Endometrium (tissue), 2 donors: ENCODE data around the gene CLTA.
"Not testable (repeated sequence)": the region's sequence is repeated elsewhere in the genome, so short reads cannot be mapped to it uniquely, and the experiment has no call there.

ENCODE experiments used
- FAIRE-seq: peaks from 2 replicates; lab custom pipeline; 2012; peaks lifted over from hg19 to GRCh38; lab: Jason Lieb, UNC
- donor health status: control.
- donor health status: control.

CLTA gene

DNA sequence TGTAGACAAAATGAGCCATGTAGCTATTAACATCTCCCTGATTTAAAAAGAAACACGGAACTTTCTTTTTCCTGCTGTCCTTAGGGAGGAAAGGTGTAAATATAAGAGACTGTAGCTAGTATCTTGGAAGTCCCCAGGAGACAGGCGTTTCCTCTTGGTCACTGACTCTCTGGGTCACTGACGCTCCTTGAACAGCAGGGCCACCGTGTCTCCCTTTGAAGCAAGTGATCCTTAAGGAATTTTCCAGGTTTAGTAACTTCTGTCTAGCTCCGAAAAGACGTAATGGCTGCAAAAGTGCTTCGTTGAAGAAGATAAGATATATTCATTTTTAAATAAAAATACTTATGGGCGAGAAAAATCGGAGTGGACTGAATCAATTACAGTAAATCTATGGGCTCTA is 745 bp upstream of the CLTA start:
- FAIRE-seq: no peak

DNA sequence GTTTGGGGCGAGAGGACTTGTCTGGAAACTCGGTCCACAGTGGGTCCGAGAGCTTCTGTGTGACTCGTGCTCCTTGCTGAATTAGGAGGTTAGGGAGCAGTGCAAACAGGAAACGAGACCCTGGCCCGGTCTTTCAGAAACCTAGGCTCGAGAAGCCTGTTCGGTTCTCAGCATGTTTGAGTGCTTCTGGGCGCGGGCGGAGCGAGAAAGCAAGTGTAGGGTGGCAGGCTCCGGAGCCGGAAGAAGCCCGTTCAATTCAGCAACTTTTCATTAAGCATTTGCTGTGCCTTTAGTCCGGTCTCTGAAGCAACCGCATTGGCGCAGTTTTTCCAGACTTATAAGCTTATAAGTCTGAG is 547 bp downstream of the CLTA start:
- FAIRE-seq: no peak

DNA sequence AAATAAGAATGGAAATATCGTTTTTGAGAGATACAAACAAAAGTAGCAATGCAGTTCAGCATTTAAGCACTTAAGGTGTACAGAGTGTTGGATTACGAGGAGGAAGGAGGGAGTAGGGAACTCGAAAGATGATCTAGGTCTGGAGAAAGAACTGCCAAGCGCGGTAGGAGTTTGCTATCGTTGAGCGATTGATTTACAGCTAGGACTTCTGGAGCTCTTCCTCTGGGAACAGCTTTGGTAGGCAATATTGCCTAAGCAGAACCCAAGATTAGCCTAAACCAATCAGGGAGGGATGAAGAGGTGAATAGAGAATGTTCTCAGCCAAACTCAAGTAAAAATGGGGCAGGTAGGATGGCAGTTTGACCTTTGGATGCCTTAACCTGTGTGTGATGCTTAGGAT is 965 bp downstream of the CLTA start:
- FAIRE-seq: no peak

DNA sequence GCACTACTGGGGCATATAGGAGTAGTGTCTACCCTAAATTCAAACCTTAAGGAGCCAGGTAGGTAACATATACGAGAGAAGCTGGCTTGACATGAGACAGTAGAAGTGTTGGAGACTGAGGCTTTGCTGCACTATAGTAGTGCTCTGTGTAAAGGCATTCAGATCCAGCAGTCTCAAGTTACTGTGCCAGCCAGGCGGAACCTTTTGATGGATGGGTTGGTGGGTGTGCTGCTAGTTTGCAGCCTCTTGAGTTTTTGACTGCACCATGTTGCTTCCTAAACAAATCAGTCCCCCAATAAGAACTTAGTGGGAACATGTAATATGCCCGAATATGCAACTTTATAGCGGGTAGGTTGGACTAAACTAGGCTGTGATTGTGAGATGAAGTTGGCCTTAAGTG is 1.5 kb downstream of the CLTA start:
- no peak for FAIRE-seq

DNA sequence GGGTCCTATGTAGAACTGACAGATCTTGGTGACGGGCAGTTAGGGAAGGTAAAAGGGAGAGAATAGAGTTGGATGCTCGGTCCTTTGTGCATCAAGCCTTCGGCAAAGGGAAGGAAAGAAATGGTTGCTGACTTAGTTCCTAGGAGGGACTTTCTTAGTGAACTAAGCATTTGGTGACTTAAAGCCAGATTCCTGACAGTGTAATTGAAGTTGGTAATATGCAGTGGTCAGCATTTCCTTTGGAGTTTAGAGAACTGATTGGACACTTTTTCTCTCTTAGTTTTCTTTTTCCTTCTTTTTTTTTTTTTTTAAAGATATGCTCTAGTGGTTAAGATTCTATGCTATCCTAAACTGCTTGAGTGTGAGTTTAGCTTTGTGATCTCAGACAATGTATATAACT is 2.3 kb downstream of the CLTA start:
- FAIRE-seq: no peak

DNA sequence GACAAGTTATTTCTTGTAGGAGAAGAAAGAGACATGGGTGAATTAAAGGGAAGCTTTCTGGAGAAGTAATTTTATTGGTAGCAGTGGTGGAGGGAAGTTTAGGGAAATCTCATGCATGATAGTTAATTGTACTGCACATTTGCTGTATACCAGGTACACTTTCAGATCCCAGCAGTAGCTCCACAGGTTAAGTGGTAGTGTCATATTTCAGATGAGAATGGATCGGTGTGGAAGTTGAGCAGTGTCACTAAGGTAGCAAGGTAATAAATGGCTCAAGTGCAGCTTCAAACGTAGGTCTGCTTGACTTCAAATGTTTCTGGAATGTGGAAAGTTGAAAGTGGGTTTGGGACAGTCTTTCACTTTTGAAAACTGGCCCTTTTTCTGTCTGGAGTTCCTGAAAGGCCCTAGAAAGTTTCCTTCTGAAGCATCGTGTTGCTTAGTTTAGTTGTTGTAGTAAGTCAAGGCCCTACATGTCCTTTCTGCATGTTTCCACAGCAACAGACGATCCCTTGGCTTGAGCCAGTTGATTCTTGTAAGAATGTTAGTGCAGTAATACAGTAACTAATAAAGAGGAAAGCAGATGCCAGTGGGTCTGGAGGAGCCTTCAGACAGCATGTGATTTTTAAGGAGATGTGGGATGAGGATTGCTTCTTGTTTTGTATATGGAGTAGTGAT is 3.7 kb downstream of the CLTA start:
- no peak for FAIRE-seq

DNA sequence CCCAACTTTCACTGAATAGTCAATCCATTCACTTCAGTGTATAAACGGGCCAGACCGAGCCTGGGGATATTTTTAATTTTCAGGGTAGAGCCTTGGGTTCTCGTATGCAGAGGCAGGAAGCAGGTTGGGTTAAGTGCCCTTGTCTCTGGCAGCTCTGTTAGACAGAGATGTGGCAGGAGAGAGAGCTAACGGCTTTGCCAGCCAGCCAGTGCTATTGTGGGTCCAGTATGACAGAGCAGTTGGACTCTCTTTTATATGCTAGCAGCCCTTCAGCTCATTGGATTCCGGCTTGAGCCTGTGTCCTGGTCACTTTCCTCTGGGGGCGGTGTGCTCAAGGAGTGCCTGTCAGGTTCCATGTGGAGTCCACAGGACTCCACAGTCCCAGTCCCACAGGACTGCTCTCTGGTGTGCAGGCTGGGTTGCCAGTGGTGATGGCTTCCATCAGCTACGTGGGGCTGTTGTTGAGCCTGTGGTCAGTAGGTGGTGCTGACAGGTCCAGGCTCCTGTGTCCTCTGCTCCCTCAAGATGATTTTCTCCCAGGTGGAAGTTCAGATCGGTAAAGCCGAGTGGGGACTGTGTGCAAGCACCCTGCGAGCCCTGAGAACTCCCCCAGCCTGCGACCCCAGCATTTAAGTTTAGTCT is 14.3 kb downstream of the CLTA start:
- no peak for FAIRE-seq

DNA sequence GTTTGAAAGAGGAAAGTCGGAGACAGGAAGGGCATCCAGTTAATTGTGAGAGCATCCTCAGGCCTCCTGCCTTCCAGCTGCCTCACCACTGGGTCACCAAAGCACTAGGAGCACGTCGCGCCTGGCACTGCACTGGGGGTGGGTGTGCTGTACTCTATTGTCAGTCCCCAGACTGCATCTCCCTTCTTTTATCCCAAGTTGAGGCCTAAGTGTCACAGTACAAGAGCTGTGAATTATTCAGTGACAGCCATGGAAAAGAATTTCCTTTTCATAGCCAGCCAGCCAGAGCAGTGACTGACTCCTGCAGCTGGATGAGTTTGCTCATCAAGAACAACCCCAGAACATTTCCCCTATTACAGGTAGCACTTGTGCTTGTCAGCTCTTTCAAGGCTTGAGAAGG is 16.3 kb downstream of the CLTA start:
- FAIRE-seq: no peak

DNA sequence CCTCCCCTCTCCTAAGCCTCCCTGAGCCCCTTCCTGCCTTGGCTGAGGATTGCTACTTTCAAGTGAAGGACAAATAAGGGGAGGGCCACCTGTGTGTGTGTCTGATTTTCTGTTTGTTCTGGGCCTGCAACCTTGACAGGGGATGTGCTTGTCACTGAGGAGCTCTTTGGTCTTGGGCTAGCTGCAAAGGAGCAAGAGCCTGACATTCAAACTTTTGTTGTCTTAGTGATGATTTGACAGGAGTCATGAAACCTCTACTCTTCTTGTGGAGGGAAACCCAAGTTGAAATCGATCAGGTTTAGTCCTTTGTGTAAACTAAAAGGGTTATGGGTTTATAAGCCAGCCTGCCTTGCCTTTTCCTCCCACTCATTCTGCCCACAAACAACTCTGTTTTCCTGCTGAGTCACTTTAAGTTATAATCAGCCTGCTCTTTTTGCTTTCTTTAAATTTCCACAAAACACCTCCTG is 16.9 kb downstream of the CLTA start:
- no peak for FAIRE-seq

DNA sequence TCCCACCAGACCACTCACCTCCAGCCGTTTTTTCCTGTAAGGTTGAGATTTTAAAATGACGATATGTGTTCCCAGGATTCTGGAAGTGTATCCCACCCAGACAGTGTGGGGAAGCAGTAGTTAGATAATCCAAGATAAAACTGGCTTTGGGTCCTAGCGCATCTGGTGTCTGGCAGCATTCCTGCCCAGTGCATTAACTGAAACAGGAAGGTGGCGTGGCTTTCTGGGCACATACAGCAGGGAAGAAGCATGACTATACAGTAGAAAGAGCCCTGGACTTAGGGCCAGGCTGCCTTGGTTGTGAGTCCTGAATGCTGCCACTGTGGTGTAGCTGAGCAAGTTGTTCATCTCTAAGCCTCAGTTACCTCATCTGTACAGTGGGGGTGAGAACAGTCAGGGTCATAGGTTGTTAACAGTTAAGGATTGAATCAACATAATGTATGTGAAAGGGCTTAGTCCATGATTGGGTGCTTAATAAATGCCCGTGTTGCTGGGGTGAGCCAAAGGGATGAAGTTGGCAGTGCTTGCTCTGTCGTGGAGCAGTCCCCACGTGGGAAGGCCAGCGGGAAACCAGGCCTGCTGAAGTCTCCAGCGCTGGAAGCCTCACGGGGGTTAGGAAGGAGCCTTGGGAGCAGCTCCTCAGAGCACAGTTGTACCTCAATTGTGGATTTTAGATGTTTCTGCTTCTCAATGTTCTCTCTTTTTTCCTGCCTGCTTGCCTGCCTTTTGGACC is 18.0 kb downstream of the CLTA start:
- FAIRE-seq: no peak

DNA sequence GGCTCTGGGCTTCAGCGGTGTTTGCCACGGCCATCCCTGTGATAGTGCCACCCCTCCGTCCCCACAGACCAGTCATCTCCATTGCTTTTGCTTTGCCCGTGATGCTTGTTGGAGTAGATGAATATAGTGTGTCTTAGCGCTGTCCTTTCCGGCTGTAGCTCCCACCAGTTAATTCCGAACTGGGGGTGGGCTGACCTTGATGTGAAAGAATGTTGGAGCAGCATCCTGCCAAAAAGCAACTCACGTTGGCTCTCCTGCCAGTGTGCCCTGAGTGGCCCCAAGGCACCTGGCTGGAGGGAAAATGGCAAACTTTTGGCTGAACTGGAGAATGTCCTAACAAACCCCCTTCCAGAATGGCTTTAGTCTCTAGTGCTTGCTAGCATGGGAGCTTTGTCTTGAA is 20.0 kb downstream of the CLTA start:
- no peak for FAIRE-seq

DNA sequence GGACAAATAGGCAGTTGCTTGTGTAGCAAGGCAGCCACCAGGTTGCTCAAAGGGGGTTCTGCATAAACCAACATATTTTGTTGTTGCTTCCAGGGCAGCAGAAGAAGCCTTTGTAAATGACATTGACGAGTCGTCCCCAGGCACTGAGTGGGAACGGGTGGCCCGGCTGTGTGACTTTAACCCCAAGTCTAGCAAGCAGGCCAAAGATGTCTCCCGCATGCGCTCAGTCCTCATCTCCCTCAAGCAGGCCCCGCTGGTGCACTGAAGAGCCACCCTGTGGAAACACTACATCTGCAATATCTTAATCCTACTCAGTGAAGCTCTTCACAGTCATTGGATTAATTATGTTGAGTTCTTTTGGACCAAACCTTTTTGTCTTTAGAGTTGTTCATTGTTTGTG is 20.8 kb downstream of the CLTA start:
- FAIRE-seq: no peak

DNA sequence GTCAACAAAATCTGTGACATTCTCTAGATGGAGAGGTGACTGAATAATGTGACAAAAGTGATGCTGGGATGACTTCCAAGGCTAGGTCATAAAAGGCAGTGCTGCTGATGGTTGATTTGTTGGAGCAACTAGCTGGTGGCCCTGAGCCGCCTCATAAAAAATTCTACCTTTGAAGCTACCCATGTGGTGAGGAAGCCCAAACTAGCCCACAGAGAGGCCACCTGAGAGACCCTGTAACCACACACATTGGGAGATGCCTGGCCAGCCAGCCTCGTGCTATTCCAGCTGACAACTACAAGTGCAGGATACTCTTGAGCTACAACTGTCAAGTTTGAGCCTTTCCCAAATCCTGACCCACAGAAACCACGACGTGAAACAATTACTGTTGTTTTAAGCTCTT is 22.7 kb downstream of the CLTA start:
- FAIRE-seq: no peak

DNA sequence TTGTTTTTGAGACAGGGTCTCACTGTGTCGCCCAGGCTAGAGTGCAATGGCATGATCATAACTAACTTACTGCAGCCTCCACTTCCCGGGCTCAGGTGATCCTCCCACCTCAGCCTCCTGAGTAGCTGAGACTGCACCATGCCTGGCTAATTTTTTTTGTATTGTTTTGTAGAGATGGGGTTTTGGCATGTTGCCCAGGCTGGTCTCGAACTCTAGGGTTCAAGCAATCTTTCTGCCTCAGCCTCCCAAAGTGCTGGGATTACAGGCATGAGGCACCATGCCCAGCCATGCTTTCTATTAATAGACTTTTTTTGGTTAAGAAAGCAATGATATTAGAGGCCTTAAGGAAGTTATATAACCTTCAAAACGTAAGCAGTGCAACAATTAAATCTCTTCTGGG is 23.3 kb downstream of the CLTA start:
- no peak for FAIRE-seq

DNA sequence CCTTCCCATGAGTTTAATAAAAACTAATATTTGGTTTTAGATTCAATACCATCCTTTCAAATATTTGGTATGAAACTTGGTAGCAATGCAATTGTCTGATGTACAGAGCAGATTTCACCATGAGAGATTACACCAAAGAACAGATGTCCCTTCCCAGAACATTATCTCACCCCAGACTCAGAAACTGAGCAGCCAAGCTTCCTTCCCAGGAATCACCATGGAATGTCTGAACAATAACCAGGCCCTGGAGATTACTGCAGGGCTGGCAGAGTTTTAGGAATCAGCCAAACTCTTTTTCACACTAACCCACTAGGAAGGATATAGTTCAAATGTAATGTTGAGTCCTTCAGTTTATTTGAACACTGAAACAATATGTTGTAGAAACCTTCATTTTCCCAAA is 23.9 kb downstream of the CLTA start:
- FAIRE-seq: no peak

DNA sequence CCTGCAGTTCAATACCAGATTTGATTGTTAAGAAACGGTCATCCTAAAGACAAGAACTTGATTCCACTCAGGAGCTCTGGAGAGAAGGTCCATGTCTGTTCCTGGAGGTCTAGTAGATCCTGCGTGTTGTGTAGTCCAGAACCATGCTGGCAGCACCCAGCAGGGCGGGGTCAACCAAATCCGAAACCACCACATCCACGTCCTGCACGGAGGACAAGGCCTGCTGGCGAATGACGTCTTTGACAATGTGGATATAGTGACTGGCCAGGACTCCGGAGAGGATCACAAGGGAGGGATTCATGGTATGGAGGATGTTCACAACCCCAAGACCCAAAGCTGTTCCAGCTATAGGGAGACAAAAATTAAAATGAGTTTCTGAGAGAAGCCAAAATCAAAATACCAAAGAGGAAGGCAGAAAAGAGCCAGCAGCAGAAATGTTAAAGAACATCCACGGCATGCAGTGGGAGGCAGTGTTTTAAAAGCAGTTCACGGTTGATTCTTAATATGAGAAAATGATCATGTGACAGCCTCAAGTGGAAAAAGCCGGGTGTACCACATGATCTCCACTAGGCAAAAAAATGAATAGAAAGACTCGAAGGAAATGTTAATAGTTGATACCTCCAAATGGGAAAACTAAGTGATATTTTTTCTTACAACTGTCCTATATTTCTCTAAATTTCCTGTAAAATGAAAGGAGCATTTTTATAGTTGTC is 26.7 kb downstream of the CLTA start:
- no peak for FAIRE-seq

DNA sequence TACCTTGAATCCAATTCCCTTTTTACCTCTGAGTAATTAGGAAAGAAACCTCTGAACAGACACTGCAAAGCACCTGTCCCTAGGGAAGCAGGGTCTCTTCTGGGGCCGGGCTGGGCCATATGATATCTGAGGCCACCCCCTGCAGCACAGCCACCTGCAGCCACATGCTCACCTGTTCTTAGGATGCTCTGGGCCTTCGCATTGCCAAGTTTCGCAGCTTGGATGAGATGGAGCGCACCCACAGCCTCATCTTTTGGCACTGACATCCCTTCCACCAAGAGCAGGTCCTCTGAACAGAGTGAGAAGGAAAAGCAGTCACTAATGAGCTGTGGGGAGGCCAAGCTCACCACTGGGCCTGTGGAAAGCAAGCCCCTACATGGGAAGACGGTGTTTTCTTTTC is 27.3 kb downstream of the CLTA start:
- FAIRE-seq: no peak

DNA sequence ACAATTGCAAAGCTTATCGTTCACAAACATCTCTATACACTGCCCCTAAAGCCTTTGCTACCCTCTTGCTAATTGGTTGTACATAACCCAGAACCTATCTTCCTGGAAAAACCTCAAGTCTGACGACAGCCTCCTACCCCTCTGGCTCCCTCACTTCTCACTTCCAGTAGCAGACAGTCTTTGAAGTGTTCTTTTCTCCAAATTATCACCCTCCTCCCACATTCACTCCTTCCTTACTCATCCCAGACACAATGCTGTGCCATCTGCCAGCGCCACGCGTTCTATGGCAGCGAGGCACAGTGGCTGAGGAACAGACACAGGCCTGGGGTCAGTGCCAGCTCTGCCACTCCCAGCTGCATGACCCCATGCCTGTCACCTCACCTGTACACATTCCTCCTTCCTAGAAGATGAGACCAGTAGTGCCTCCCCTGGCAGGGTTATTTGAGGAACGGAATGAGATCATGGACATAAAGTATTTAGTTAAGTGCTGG is 27.7 kb downstream of the CLTA start:
- FAIRE-seq: no peak

DNA sequence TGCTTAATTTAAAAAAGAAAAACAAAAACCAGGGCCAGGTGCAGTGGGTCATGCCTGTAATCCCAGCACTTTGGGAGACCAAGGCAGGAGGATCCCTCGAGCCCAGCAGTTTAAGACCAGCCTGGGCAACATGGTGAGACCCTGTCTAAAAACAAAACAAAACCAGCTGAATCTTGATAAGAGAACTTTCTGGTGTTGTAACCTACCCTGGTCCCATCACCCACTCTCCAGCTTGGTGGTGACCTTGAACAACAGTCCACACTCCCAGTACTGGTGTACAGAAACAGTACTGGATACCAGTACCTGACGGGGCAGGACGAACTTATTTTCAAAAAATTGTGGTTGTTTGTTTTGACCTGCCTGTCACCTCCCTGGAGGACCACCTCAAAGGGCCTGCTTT is 30.9 kb downstream of the CLTA start:
- FAIRE-seq: no peak

DNA sequence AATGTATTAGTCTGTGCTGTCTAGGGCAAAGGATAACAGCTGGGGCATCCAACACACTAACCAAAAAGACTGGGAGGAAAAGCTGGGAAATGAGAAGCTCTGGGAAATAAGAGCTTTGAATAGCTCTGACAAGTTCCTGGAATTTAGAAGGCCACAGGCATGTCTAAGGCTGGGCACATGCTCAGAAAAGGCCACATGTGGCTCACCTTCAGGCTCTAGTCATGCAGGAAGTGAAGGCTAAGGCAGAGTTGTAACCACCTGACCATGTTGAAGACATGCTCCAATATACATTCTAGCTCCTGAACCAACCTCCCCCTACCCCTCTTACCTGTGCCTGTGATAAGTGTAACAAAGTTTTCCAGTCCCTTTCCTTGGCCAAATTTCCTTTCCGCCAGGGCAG is 31.7 kb downstream of the CLTA start:
- no peak for FAIRE-seq

DNA sequence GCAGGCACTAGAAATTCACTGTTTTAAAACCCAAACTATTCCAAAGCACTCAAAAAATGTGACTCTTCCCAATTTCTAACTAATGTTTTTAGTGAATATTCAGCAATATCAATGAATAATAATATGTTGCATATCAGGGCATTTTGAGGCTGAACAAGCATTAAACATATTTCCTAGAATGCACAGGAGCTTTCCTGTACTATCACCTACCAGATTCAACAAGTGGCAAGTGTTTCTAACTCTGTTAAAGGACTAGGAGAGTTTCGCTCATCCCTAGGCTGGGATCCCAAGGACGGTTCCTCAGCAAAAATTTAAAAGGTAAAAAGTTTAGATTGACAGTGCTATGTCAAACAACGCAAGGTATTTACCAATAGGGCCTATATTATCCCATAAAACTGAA is 46.5 kb downstream of the CLTA start:
- no peak for FAIRE-seq

DNA sequence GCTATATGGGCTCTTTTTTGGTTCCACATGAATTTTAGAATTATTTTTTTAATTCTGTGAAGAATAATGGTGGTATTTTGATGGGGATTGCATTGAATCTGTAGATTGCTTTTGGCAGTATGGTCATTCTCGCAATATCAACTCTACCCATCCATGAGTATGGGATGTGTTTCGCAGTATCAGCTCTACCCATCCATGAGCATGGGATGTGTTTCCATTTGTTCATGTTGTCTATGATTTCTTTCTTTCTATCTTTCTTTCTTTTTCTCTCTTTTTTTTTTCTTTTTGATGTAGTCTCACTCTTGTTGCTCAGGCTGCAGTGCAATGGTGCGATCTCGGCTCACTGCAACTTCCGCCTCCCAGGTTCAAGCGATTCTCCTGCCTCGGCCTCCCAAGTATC is 48.5 kb downstream of the CLTA start:
- not testable (repeated sequence) for FAIRE-seq

DNA sequence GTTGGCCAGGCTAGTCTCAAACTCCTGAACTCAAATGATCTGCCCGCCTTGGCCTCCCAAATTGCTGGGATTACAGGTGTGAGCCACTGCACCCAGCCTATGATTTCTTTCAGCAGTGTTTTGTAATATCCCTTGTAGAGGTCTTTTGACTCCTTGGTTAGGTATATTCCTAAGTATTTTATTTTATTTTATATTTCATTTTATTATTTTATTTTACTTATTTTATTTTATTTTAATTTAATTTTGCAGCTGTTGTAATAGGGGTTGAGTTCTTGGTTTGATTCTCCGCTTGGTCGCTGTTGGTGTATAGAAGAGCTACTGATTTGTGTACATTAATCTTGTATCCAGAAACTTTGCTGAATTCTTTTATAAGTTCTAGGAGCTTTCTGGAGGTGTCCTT is 49.0 kb downstream of the CLTA start:
- FAIRE-seq: not testable (repeated sequence)
